HCT116 (cell line): ENCODE results near the gene TVP23A. TPM values are rescaled to one million over a fixed set of nuclear protein-coding genes. Genes with fewer than 3 reads are reported as not detected.
A peak's percentile ranks its signal among the peaks of the same experiment; 100 is the strongest.

Source experiments
- ATAC-seq: fragments of 200-7000 bp; cut with Tn5 transposase; 2 replicates; pipeline ENCODE4 v1.9.1; 2020; ENCODE audit warnings: mild to moderate bottlenecking, moderate library complexity
- BruUV-seq: library from RNA; stranded (reverse); fragments of 400-500 nt; replicated peaks from 2 replicates; lab custom pipeline; 2021; lab: Mats Ljungman, UMichigan
- CTCF ChIA-PET: fragments of 300-600 bp; sonication (Branson Sonifier 250); formaldehyde crosslinking; loops from one replicate; lab custom pipeline; 2021; ENCODE audit warnings: antibody characterized with exemption; lab: Charles Lee
- POLR2A ChIA-PET: fragments of 300-600, 350-600 bp; sonication (Branson Sonifier 250); formaldehyde crosslinking; loops from one replicate; lab custom pipeline; 2021; ENCODE audit warnings: antibody characterized with exemption; lab: Charles Lee
- RAD21 ChIA-PET, 2 experiments: fragments of 300-600 bp; sonication (Branson Sonifier 250); formaldehyde crosslinking; loops; one replicate each; lab custom pipeline; 2023; ENCODE audit warnings: low total read pairs in 2 of 2; ENCODE audit not compliant: uncharacterized antibody in 2 of 2, unreplicated experiment in 2 of 2, low non-redundant PET in 1 of 2; lab: Charles Lee
- DNase-seq: peaks from one replicate; pipeline ENCODE4 v3.0.0-alpha.2; 2010; ENCODE audit warnings: low read depth, low spot score
- H2AFZ ChIP-seq: fragments of 200-600 bp; shearing (Covaris generic), sonication (generic); 2 replicates; pipeline ENCODE4 v1.6.1; 2017; ENCODE audit warnings: low read depth, mixed run types, mixed read lengths, antibody characterized with exemption, low read length; ENCODE audit not compliant: poor library complexity, severe bottlenecking
- H3K27ac ChIP-seq: 2 replicates; pipeline ENCODE4 v1.5.1; 2012; ENCODE audit warnings: low read depth, low read length
- H3K27me3 ChIP-seq: fragments of 200-600 bp; sonication (generic); 2 replicates; pipeline ENCODE4 v1.6.1; 2016; ENCODE audit warnings: mixed run types, low read length, mixed read lengths; ENCODE audit not compliant: insufficient read depth
- H3K36me3 ChIP-seq, 2 experiments: fragments of 200-500 bp in 1 of 2; fragments of 200-600 bp in 1 of 2; sonication (Bioruptor generic) in 1 of 2; sonication (generic) in 1 of 2; 2 replicates each; pipeline versions ENCODE4 v1.5.1 to v1.6.1; 2014 to 2016; ENCODE audit warnings: low read length in 2 of 2, inconsistent platforms in 1 of 2, mixed read lengths in 1 of 2, mixed run types in 1 of 2; ENCODE audit not compliant: insufficient read depth in 2 of 2, control insufficient read depth in 1 of 2
- H3K4me1 ChIP-seq, 2 experiments: fragments of 200-600 bp in 1 of 2; sonication (generic) in 1 of 2; 2 replicates each; pipeline versions ENCODE4 v1.5.1 to v1.6.1; 2012 to 2017; ENCODE audit warnings: low read length in 2 of 2, inconsistent platforms in 1 of 2, mild to moderate bottlenecking in 1 of 2, mixed read lengths in 1 of 2, mixed run types in 1 of 2, moderate library complexity in 1 of 2; ENCODE audit not compliant: insufficient read depth in 2 of 2, control insufficient read depth in 1 of 2
- H3K4me2 ChIP-seq: fragments of 200-600 bp; sonication (generic); 2 replicates; pipeline ENCODE4 v1.6.1; 2017; ENCODE audit warnings: mixed run types, low read length, mixed read lengths
- H3K4me3 ChIP-seq, 2 experiments: fragments of 200-600 bp in 1 of 2; sonication (generic) in 1 of 2; replicated peaks in 1 of 2; 2 replicates each; pipeline ENCODE4 v1.5.1; 2011 to 2016; ENCODE audit warnings: low read length in 2 of 2, control low read depth in 1 of 2, low read depth in 1 of 2, mild to moderate bottlenecking in 1 of 2, mixed read lengths in 1 of 2, mixed run types in 1 of 2
- H3K79me2 ChIP-seq: fragments of 200-600 bp; sonication (generic); 2 replicates; pipeline ENCODE4 v1.6.1; 2017; ENCODE audit warnings: mild to moderate bottlenecking, mixed run types, low read length, moderate library complexity, mixed read lengths; ENCODE audit not compliant: insufficient read depth
- H3K9ac ChIP-seq: fragments of 200-600 bp; sonication (generic); 2 replicates; pipeline ENCODE4 v1.6.1; 2016; ENCODE audit warnings: low read length, mixed read lengths
- H3K9me2 ChIP-seq: fragments of 200-600 bp; sonication (generic), shearing (Covaris generic); 2 replicates; pipeline ENCODE4 v1.6.1; 2017; ENCODE audit warnings: mixed run types, mild to moderate bottlenecking, moderate library complexity; ENCODE audit not compliant: insufficient read depth
- H3K9me3 ChIP-seq, 2 experiments: fragments of 200-500 bp in 1 of 2; fragments of 200-600 bp in 1 of 2; sonication (Bioruptor generic) in 1 of 2; sonication (generic) in 1 of 2; 2 replicates each; pipeline ENCODE4 v1.6.1; 2014 to 2017; ENCODE audit warnings: low read length in 2 of 2, mixed read lengths in 2 of 2, inconsistent platforms in 1 of 2, low read depth in 1 of 2, mild to moderate bottlenecking in 1 of 2, mixed run types in 1 of 2, moderate library complexity in 1 of 2; ENCODE audit not compliant: control insufficient read depth in 1 of 2, insufficient read depth in 1 of 2
- H4K20me1 ChIP-seq: fragments of 200-600 bp; sonication (generic), shearing (Covaris generic); 2 replicates; pipeline ENCODE4 v1.6.1; 2017; ENCODE audit warnings: mixed run types, mild to moderate bottlenecking, moderate library complexity; ENCODE audit not compliant: insufficient read depth
- CBX3 ChIP-seq: IDR thresholded peaks from 2 replicates; pipeline ENCODE4 v1.6.1; 2012; ENCODE audit warnings: low read depth
- CEBPB ChIP-seq: IDR thresholded peaks from 2 replicates; pipeline ENCODE4 v1.6.1; 2012; ENCODE audit warnings: low read depth
- EGR1 ChIP-seq: IDR thresholded peaks from 2 replicates; pipeline ENCODE4 v1.6.1; 2012; ENCODE audit warnings: low read depth
- ELF1 ChIP-seq: IDR thresholded peaks from 2 replicates; pipeline ENCODE4 v1.6.1; 2012; ENCODE audit warnings: low read depth, borderline replicate concordance
- EZH2 ChIP-seq: fragments of 200-600 bp; sonication (generic); IDR thresholded peaks from 2 replicates; pipeline ENCODE4 v1.6.1; 2017; ENCODE audit warnings: antibody characterized with exemption, mixed run types
- EZH2phosphoT487 ChIP-seq: fragments of 200-600 bp; IDR thresholded peaks from 2 replicates; pipeline ENCODE4 v1.6.1; 2018; ENCODE audit warnings: antibody characterized with exemption, borderline replicate concordance
- FOSL1 ChIP-seq: IDR thresholded peaks from 2 replicates; pipeline ENCODE4 v1.6.1; 2012; ENCODE audit warnings: low read depth
- JUND ChIP-seq: IDR thresholded peaks from 2 replicates; pipeline ENCODE4 v1.6.1; 2012
- POLR2A ChIP-seq: IDR thresholded peaks from 2 replicates; pipeline ENCODE4 v1.7.0; 2011; ENCODE audit warnings: borderline replicate concordance; ENCODE audit not compliant: insufficient read depth, insufficient read length; ENCODE audit errors: extremely low read depth
- POLR2AphosphoS5 ChIP-seq: IDR thresholded peaks from 2 replicates; pipeline ENCODE4 v1.6.1; 2011; ENCODE audit warnings: mild to moderate bottlenecking, low read depth, low read length, moderate library complexity
- RAD21 ChIP-seq: IDR thresholded peaks from 2 replicates; pipeline ENCODE4 v1.6.1; 2012; ENCODE audit warnings: low read depth, mild to moderate bottlenecking
- SIN3A ChIP-seq: IDR thresholded peaks from 2 replicates; pipeline ENCODE4 v1.6.1; 2012; ENCODE audit warnings: low read depth
- SP1 ChIP-seq: IDR thresholded peaks from 2 replicates; pipeline ENCODE4 v1.6.1; 2012; ENCODE audit warnings: low read depth
- SRF ChIP-seq: IDR thresholded peaks from 2 replicates; pipeline ENCODE4 v1.6.1; 2012; ENCODE audit warnings: low read depth
- TCF7L2 ChIP-seq: IDR thresholded peaks from 2 replicates; pipeline ENCODE4 v1.7.0; 2011; ENCODE audit warnings: borderline replicate concordance, inconsistent platforms; ENCODE audit not compliant: insufficient read depth, insufficient read length; ENCODE audit errors: extremely low read depth
- YY1 ChIP-seq: IDR thresholded peaks from 2 replicates; pipeline ENCODE4 v1.6.1; 2011; ENCODE audit warnings: low read length, low read depth, moderate library complexity, mild to moderate bottlenecking; ENCODE audit not compliant: insufficient replicate concordance; ENCODE audit errors: extremely low read depth
- ZFX ChIP-seq: fragments of 450-650 bp; IDR thresholded peaks from 2 replicates; pipeline ENCODE4 v1.6.1; 2017
- ZNF274 ChIP-seq: fragments of 200-500 bp; sonication (Bioruptor generic); IDR thresholded peaks from 2 replicates; pipeline ENCODE4 v1.6.1; 2014; ENCODE audit warnings: mild to moderate bottlenecking, low read depth, low read length, inconsistent platforms
- intact Hi-C: fragments of 100-400 bp; cut with micrococcal nuclease; formaldehyde crosslinking; loops from 2 replicates; pipeline ENCODE4 v1.10.0; 2022
- total RNA-seq: library from RNA; stranded (reverse); gene quantifications from one replicate; pipeline ENCODE4 v1.2.1, GENCODE V29; 2021; ENCODE audit not compliant: unreplicated experiment
- TF ChIP-seq, protein P1 (sequence below): IDR thresholded peaks from 2 replicates; pipeline ENCODE4 v1.6.1; 2012
- TF ChIP-seq, protein P2 (sequence below): IDR thresholded peaks from 2 replicates; pipeline ENCODE4 v1.6.1; 2012
- TF ChIP-seq, protein P3 (sequence below): IDR thresholded peaks from 2 replicates; pipeline ENCODE4 v1.6.1; 2011; ENCODE audit warnings: mild to moderate bottlenecking, low read length, moderate library complexity; ENCODE audit not compliant: insufficient replicate concordance; ENCODE audit errors: extremely low read depth
- TF ChIP-seq, protein P4 (sequence below): IDR thresholded peaks from 2 replicates; pipeline ENCODE4 v1.6.1; 2012; ENCODE audit warnings: low read depth

TVP23A gene
- total RNA-seq, 1 experiment from 2014 or later = not detected

DNA sequence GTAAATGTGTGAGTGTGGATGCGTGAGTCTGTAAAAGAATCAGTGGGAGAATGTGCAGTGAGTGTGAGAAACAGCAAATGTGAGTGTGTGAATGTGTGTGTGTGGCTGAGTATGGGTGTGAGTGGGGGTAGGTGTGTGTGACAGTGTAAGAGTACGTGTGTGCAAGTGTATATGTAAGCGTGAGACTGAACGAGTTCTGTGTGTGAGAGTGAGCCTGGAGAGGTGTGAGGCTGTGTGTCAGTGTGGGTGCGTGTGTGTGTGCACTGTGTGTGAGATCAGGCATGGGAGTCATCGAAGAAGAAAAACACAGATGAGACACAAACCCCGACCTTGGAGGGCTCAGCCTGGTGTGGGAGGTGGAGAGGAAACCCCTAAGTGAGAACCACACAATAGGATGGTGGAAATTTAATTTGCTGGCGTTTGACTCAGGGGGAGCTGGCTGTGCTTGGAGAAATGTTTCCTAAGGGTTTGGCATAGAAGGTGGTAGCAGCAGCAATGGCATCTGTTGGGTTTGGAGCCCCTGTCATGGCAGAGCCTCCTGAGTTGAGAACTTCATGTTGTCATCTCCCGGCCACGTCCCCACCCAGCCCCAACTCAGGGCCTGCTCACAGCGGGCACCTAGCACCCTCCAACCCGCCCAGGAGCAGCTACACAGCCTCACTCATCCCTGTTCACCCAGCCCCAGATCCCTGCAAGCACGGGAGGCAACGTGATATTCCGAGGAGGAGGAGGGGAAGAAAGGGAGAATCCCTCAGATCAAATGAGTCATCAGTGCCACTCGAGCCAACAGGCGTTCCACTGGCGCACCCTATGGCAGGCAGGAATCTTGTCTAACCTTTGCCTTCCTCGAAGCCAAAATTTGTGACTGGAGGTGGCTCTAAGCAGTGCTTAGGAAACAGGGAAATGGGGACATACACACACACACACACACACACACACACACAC lies 89.2 kb downstream of the TVP23A start:
- CTCF ChIA-PET = no interaction called here
- Histone ChIP-seq H3K27ac (no peak overlapping the region), H2AFZ (peak overlapping the region; percentile 57), H3K4me2 (peak overlapping the region; percentile 80), H3K4me1 (peaks cover 8 to 17% of the 10 kb centered on the region in 2 experiments), H4K20me1 (no peaks in the 10 kb centered on the region), H3K36me3 (no peaks in the 10 kb centered on the region), H3K9ac (peak overlapping the region; percentile 16; the same call in 1 of the 2 replicates), H3K27me3 (no peaks in the 10 kb centered on the region), H3K9me3 (no peaks in the 10 kb centered on the region), H3K4me3 (peak overlapping the region; percentile 15 to 34), H3K79me2 (no peaks in the 10 kb centered on the region), H3K9me2 (no peaks in the 10 kb centered on the region)
- no TSS peak for BruUV-seq
- peak; percentile 54 for DNase-seq
- RAD21 ChIA-PET = no interaction called here
- POLR2A ChIA-PET = no interaction called here
- ATAC-seq = peak; percentile 94
- intact Hi-C loops = loop anchor here (2.0 to 10.0 kb wide), 2 partner anchors 59 to 1585 kb away; no protein-coding TSS in a partner anchor
- TF ChIP-seq TCF7L2 = peak; percentile 53
- TF ChIP-seq ZNF274 = no peak
- TF ChIP-seq SRF = no peak
- peak; percentile 25; the same call in 1 of the 2 replicates for TF ChIP-seq CBX3
- TF ChIP-seq YY1 = peak; percentile 50
- peak; percentile 77 for TF ChIP-seq RAD21
- no peak for TF ChIP-seq ZFX
- TF ChIP-seq FOSL1 = peak; percentile 75
- TF ChIP-seq CEBPB = no peak
- peak; percentile 45 for TF ChIP-seq SP1
- TF ChIP-seq POLR2AphosphoS5 = peak; percentile 34; the same call in 1 of the 2 replicates
- TF ChIP-seq ELF1 = no peak
- TF ChIP-seq, protein P1, sequence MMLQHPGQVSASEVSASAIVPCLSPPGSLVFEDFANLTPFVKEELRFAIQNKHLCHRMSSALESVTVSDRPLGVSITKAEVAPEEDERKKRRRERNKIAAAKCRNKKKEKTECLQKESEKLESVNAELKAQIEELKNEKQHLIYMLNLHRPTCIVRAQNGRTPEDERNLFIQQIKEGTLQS = no peak
- no peak for TF ChIP-seq EZH2phosphoT487
- TF ChIP-seq, protein P2, sequence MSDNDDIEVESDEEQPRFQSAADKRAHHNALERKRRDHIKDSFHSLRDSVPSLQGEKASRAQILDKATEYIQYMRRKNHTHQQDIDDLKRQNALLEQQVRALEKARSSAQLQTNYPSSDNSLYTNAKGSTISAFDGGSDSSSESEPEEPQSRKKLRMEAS = peak; percentile 62
- TF ChIP-seq EZH2 = no peak
- TF ChIP-seq, protein P3, sequence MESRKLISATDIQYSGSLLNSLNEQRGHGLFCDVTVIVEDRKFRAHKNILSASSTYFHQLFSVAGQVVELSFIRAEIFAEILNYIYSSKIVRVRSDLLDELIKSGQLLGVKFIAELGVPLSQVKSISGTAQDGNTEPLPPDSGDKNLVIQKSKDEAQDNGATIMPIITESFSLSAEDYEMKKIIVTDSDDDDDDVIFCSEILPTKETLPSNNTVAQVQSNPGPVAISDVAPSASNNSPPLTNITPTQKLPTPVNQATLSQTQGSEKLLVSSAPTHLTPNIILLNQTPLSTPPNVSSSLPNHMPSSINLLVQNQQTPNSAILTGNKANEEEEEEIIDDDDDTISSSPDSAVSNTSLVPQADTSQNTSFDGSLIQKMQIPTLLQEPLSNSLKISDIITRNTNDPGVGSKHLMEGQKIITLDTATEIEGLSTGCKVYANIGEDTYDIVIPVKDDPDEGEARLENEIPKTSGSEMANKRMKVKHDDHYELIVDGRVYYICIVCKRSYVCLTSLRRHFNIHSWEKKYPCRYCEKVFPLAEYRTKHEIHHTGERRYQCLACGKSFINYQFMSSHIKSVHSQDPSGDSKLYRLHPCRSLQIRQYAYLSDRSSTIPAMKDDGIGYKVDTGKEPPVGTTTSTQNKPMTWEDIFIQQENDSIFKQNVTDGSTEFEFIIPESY = no peak
- TF ChIP-seq JUND = peak; percentile 87
- TF ChIP-seq EGR1 = no peak
- TF ChIP-seq POLR2A = no peak
- no peak for TF ChIP-seq SIN3A
- TF ChIP-seq, protein P4, sequence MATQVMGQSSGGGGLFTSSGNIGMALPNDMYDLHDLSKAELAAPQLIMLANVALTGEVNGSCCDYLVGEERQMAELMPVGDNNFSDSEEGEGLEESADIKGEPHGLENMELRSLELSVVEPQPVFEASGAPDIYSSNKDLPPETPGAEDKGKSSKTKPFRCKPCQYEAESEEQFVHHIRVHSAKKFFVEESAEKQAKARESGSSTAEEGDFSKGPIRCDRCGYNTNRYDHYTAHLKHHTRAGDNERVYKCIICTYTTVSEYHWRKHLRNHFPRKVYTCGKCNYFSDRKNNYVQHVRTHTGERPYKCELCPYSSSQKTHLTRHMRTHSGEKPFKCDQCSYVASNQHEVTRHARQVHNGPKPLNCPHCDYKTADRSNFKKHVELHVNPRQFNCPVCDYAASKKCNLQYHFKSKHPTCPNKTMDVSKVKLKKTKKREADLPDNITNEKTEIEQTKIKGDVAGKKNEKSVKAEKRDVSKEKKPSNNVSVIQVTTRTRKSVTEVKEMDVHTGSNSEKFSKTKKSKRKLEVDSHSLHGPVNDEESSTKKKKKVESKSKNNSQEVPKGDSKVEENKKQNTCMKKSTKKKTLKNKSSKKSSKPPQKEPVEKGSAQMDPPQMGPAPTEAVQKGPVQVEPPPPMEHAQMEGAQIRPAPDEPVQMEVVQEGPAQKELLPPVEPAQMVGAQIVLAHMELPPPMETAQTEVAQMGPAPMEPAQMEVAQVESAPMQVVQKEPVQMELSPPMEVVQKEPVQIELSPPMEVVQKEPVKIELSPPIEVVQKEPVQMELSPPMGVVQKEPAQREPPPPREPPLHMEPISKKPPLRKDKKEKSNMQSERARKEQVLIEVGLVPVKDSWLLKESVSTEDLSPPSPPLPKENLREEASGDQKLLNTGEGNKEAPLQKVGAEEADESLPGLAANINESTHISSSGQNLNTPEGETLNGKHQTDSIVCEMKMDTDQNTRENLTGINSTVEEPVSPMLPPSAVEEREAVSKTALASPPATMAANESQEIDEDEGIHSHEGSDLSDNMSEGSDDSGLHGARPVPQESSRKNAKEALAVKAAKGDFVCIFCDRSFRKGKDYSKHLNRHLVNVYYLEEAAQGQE = no peak
